ENCODE measurements around the gene SHANK2.

DNA sequence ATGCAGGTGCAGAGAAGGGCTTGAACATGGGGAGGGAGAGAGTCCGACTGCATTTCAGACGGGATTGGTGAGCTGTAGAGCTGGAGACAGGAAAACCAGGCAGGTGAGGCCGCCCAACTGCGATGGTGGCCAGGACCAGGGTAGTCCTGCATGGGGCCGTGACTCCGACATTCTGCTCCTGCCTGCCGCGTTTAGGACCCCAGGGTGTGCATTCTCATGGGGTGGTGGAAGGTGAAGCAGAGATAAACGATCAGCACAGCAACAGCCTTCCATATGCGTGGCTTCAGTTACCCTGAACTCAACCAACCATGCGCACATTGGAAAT is 29.3 kb downstream of the SHANK2 start:
- TF ChIP-seq EP300 (IDR thresholded peaks at IDR 0.05; ENCODE audit: low read depth), result no peak
- TF ChIP-seq POLR2A (IDR thresholded peaks at IDR 0.05), result no peak
- TF ChIP-seq, protein P1, sequence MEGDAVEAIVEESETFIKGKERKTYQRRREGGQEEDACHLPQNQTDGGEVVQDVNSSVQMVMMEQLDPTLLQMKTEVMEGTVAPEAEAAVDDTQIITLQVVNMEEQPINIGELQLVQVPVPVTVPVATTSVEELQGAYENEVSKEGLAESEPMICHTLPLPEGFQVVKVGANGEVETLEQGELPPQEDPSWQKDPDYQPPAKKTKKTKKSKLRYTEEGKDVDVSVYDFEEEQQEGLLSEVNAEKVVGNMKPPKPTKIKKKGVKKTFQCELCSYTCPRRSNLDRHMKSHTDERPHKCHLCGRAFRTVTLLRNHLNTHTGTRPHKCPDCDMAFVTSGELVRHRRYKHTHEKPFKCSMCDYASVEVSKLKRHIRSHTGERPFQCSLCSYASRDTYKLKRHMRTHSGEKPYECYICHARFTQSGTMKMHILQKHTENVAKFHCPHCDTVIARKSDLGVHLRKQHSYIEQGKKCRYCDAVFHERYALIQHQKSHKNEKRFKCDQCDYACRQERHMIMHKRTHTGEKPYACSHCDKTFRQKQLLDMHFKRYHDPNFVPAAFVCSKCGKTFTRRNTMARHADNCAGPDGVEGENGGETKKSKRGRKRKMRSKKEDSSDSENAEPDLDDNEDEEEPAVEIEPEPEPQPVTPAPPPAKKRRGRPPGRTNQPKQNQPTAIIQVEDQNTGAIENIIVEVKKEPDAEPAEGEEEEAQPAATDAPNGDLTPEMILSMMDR (IDR thresholded peaks at IDR 0.05), result no peak
- TF ChIP-seq POLR2AphosphoS5 (IDR thresholded peaks at IDR 0.05), result no peak
